ENCODE data around the gene IFNA5.

DNA sequence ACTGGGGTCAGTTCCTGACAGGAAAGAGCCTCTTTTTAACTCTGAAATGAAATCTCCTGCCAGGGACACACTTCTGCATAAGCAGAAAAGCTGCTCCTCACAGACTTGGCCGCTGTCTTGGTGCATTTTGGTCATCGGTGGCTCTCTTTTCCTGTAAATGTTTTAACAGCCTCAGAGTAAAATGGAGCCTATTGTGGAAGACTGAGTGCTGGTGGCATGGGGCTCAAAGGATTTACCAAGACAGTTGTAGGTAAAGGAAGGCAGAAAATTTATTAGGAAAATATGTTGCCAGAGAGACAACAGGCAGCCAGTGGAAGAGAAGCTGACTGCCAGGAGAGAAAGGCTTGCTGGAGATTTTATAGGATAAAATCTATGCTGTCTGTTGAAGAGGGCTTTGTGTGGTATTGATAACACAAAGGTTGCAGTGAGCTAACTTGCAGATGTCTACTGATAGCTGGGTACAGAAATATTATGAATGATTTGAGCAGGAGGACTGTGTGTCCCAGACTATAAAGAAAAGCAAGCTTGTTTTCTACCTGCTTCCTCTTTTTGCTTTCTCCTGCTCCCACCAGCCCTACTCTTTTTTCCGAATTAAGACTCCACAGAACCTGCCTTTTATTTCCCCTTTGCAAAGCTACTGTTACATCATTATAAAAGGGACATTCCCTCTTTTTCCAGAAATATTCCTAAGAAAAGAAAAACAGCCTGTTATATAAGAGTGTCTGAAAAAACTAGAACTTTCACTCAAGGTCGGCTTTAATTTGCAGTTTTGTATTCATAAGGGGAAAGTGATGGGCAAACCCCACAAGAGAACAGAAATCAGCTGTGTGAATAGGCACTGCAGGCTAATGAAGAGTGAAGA is 37.4 kb downstream of the IFNA5 start:
- TF ChIP-seq POLR2A (IDR thresholded peaks at IDR 0.05; ENCODE audit: low read depth, low read length): no peak
- no peak for TF ChIP-seq POLR2AphosphoS5 (IDR thresholded peaks at IDR 0.05; ENCODE audit: low read depth, low read length)
- no peak for TF ChIP-seq TAF1 (IDR thresholded peaks at IDR 0.05; ENCODE audit: borderline replicate concordance, low read depth, low read length)

All from GM12892 (cell line).